Memory B cell (primary cell): ENCODE measurements around the gene MMP28.
A peak's percentile ranks its signal among the peaks of the same experiment; 100 is the strongest.

Experiments used
- ATAC-seq: fragments of 150-1000 bp; cut with Tn5 transposase; 2 replicates; pipeline ENCODE4 v1.10.0; 2021; ENCODE audit warnings: low read depth, mild to moderate bottlenecking, moderate library complexity
- DNase-seq, 2 donors: peaks; one replicate each; pipeline ENCODE4 v3.0.0; 2022; ENCODE audit warnings: low spot score in 2 of 2
- H3K27ac Mint-ChIP-seq: one replicate; pipeline ENCODE4 v1.8.0; 2022; ENCODE audit warnings: mild to moderate bottlenecking, moderate library complexity, mixed read lengths
- H3K27me3 Mint-ChIP-seq: one replicate; pipeline ENCODE4 v1.8.0; 2022; ENCODE audit warnings: mixed read lengths
- H3K36me3 Mint-ChIP-seq: one replicate; pipeline ENCODE4 v1.8.0; 2022; ENCODE audit warnings: mild to moderate bottlenecking, mixed read lengths
- H3K4me1 Mint-ChIP-seq: one replicate; pipeline ENCODE4 v1.8.0; 2022; ENCODE audit warnings: mixed read lengths
- H3K4me3 Mint-ChIP-seq: one replicate; pipeline ENCODE4 v1.8.0; 2022; ENCODE audit warnings: mild to moderate bottlenecking, moderate library complexity, mixed read lengths
- H3K9me3 Mint-ChIP-seq: one replicate; pipeline ENCODE4 v1.8.0; 2022; ENCODE audit warnings: mixed read lengths

MMP28 gene

GRCh38 chr17:35736236-35736635, 59.2 kb downstream of the MMP28 start:
- H3K4me3 Mint-ChIP-seq: no peak overlapping the region
- no peaks in the 10 kb centered on the region for H3K9me3 Mint-ChIP-seq
- DNase-seq (no peak), ATAC-seq (no peak)
- peaks cover 3% of the 10 kb centered on the region for H3K27me3 Mint-ChIP-seq
- H3K4me1 Mint-ChIP-seq: peaks cover 2% of the 10 kb centered on the region
- no peak overlapping the region for H3K27ac Mint-ChIP-seq
- no peaks in the 10 kb centered on the region for H3K36me3 Mint-ChIP-seq

GRCh38 chr17:35735036-35735805, 60.2 kb downstream of the MMP28 start:
- Mint-ChIP-seq H3K4me1 (peaks cover 10% of the 10 kb centered on the region), H3K36me3 (peaks cover 5% of the 10 kb centered on the region), H3K27me3 (peaks cover 11% of the 10 kb centered on the region), H3K9me3 (no peaks in the 10 kb centered on the region), H3K27ac (no peak overlapping the region), H3K4me3 (no peak overlapping the region)
- DNase-seq (no peak), ATAC-seq (no peak)

DNA sequence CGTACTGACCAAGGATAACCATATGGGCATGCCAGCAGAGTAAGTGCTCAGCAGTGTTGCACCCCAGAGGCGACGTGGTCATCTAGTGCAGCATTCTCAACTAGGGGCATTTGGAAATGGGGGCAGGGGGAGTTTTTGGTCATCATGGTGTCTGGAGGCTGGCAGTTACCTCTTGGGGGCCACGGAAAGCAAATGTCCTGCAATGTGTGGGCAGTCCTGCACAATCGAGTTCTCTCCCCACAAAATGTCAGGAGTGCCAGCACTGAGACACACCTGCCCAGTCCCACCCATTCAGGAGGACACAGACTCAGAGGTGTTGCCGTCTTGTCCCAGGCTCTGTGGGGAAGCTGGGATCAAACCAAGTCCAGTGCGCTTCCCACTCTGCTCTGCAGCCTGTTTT, 61.0 kb downstream of the MMP28 start:
- H3K4me1 Mint-ChIP-seq: peaks cover 12% of the 10 kb centered on the region
- H3K27me3 Mint-ChIP-seq: peaks cover 9% of the 10 kb centered on the region
- ATAC-seq (no peak), DNase-seq (no peak)
- H3K27ac Mint-ChIP-seq: no peak overlapping the region
- H3K36me3 Mint-ChIP-seq: peaks cover 5% of the 10 kb centered on the region
- H3K4me3 Mint-ChIP-seq: no peak overlapping the region
- H3K9me3 Mint-ChIP-seq: no peaks in the 10 kb centered on the region

DNA sequence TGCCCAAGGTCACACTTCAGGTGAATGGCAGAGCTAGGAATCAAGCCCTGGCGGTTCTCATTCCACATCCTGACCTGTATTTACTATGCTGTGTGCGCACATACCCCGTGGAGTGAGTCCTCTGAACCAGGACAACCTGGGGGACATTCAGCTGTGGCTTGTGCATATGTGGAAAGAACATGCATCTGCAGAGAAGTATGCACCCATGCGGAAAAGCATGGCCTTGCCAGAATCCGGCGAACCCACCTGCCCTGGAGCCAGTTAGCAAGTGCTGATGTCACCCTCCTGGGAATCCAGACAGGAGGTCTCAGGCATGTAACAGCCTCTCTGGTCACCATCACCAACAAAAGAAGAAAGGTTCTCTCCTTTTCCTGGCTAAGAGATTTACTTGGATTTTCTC, 62.1 kb downstream of the MMP28 start:
- no peak for DNase-seq
- H3K4me3 Mint-ChIP-seq: no peak overlapping the region

DNA sequence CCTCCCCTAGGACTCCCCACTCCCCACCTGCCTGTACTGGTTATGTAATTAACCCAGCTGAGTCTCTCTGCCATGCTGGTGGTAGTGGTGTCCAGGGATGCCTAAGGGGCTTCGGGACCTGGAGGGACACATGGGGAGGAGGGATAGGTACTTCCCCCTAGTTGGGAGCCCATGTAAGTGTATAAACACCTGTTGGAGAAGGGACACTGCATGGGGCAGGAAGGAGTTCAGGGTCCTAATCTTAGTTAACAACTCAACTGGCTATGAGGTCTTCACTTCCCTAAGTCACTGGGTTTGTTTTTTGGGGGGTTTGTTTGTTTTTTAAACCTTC, 62.7 kb downstream of the MMP28 start:
- no peak overlapping the region for H3K27ac Mint-ChIP-seq
- H3K4me3 Mint-ChIP-seq: no peak overlapping the region
- H3K4me1 Mint-ChIP-seq: peaks cover 12% of the 10 kb centered on the region
- no peaks in the 10 kb centered on the region for H3K9me3 Mint-ChIP-seq
- DNase-seq: no peak
- ATAC-seq: no peak
- peaks cover 9% of the 10 kb centered on the region for H3K27me3 Mint-ChIP-seq
- peaks cover 13% of the 10 kb centered on the region for H3K36me3 Mint-ChIP-seq

More for the DNA sequence above, 62.1 kb downstream of the MMP28 start:
- ATAC-seq: no peak
- Mint-ChIP-seq H3K9me3 (no peaks in the 10 kb centered on the region), H3K36me3 (peaks cover 8% of the 10 kb centered on the region), H3K27ac (no peak overlapping the region), H3K4me1 (peaks cover 12% of the 10 kb centered on the region), H3K27me3 (peaks cover 9% of the 10 kb centered on the region)

GRCh38 chr17:35731917-35732805, 63.3 kb downstream of the MMP28 start:
- peak; percentile 30 for ATAC-seq
- H3K27me3 Mint-ChIP-seq: peaks cover 9% of the 10 kb centered on the region

DNA sequence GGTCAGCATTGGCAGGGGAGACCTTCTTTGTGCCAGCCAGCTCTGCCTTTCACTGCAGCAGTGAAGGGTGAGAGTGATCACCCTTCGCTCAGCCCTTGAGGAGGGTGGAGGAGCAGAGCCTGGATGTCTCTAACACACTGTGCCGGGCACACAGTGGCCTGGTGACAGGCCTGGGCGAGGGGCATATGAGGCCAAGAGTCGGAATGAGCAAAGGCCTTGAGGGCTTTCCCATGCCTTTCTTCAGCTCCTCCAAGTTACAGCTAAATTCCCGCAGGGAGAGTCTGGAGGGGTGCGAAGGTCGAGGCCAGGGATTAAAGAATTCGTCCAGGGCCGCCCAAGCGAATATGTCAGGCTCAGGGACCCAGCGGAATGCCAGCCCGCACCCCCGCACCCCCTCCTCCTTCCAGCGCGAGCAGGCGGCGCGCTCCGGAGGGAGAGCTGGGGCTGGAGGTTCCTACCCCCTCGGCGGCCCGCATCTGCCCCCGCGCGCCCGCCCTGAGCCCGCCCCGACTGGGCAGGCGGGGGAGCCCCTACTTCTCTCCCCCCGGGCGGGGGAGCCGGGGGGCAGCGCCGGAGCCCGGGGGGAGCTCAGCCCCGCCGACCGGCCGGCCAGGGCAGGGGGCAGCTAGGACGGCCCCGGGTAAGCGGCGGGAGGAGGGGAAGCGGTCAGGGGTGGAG, 64.1 kb downstream of the MMP28 start, which contains the start of gene RASL10B:
TSS of gene RASL10B (plus strand) at position 401 of the 678 bp plus-strand sequence. CDS start 3,546 bp downstream, outside the sequence.
- Mint-ChIP-seq H3K27me3 (peaks cover 9% of the 10 kb centered on the region), H3K36me3 (peaks cover 18% of the 10 kb centered on the region), H3K9me3 (no peaks in the 10 kb centered on the region), H3K4me1 (peaks cover 14% of the 10 kb centered on the region), H3K27ac (no peak within 1 kb of the TSS), H3K4me3 (peak within 1 kb of the TSS; percentile 74)
- ATAC-seq (peak; percentile 82), DNase-seq (no peak)

More at GRCh38 chr17:35731917-35732805, 63.3 kb downstream of the MMP28 start:
- H3K36me3 Mint-ChIP-seq: peaks cover 18% of the 10 kb centered on the region
- DNase-seq: no peak
- peak overlapping the region; percentile 36 for H3K4me3 Mint-ChIP-seq
- no peaks in the 10 kb centered on the region for H3K9me3 Mint-ChIP-seq
- peaks cover 14% of the 10 kb centered on the region for H3K4me1 Mint-ChIP-seq
- H3K27ac Mint-ChIP-seq: no peak overlapping the region

DNA sequence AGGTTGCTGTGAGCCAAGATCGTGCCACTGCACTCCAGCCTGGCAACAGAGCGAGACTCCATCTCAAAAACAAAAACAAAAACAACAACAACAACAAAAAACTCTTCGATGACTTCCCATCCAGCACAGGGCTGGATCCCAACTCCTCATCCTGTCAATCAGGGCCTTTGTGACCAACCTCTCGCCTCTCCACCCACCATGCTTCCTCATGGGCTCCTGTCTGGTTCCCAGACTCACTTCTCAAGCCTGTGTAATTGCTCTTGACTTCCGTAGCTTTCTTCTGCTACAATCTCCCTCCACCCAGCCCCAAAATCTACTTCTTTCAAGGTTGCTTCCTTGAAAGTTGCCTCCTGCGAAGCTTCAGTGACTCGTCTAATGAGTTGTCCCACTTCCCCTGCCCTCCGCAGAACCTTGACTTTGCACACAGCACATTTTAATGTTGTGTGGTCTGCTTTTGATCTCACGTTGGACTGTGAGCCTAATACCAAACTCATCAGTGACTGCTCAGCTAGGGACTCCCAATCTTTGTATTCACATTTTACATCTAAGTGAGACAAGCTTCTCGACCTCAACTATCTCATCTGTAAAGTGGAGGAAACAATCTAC, 64.9 kb downstream of the MMP28 start:
- Mint-ChIP-seq H3K4me3 (peak overlapping the region; percentile 74), H3K4me1 (peaks cover 14% of the 10 kb centered on the region), H3K27ac (no peak overlapping the region), H3K27me3 (peaks cover 9% of the 10 kb centered on the region), H3K9me3 (no peaks in the 10 kb centered on the region), H3K36me3 (peaks cover 23% of the 10 kb centered on the region)
- DNase-seq (no peak), ATAC-seq (no peak)

- ATAC-seq: no peak
- peaks cover 32% of the 10 kb centered on the region for H3K36me3 Mint-ChIP-seq
- no peaks in the 10 kb centered on the region for H3K9me3 Mint-ChIP-seq
- H3K4me1 Mint-ChIP-seq: peaks cover 14% of the 10 kb centered on the region
- H3K27me3 Mint-ChIP-seq: peaks cover 9% of the 10 kb centered on the region
- no peak overlapping the region for H3K27ac Mint-ChIP-seq
- no peak overlapping the region for H3K4me3 Mint-ChIP-seq
- DNase-seq: no peak
These were observed 66.0 kb downstream of the MMP28 start for GRCh38 chr17:35729405-35729833.

GRCh38 chr17:35728551-35728950, 66.9 kb downstream of the MMP28 start:
- H3K27me3 Mint-ChIP-seq: peaks cover 9% of the 10 kb centered on the region
- H3K27ac Mint-ChIP-seq: no peak overlapping the region
- ATAC-seq: no peak
- DNase-seq: no peak
- H3K36me3 Mint-ChIP-seq: peaks cover 41% of the 10 kb centered on the region
- no peak overlapping the region for H3K4me3 Mint-ChIP-seq
- H3K9me3 Mint-ChIP-seq: no peaks in the 10 kb centered on the region
- peaks cover 14% of the 10 kb centered on the region for H3K4me1 Mint-ChIP-seq

DNA sequence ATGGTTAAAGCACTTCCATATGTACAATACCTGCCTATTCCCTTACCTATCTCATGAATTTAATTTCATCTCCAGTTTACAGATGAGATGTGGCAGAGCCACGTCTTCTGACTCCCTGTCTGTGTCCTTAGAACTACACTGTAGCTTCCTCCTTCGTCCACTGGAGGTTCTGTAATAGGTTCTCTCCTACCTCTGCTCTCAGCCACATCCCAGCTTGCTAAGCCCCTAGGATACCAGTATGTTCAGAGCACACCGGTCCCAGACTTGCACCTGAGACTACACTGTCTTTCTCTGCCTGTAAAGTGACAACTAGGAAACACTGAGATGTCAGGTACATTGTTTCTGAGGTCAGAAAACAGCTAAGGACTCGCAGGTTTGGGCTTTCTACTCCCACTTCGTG, 67.8 kb downstream of the MMP28 start:
- Mint-ChIP-seq H3K9me3 (no peaks in the 10 kb centered on the region), H3K4me1 (peaks cover 14% of the 10 kb centered on the region), H3K4me3 (no peak overlapping the region), H3K36me3 (peaks cover 47% of the 10 kb centered on the region), H3K27me3 (peaks cover 9% of the 10 kb centered on the region), H3K27ac (no peak overlapping the region)
- no peak for ATAC-seq
- no peak for DNase-seq

- Mint-ChIP-seq H3K27ac (no peak overlapping the region), H3K4me1 (peaks cover 14% of the 10 kb centered on the region), H3K36me3 (peaks cover 47% of the 10 kb centered on the region), H3K9me3 (no peaks in the 10 kb centered on the region), H3K4me3 (no peak overlapping the region), H3K27me3 (peaks cover 9% of the 10 kb centered on the region)
- no peak for DNase-seq
- ATAC-seq: no peak
These were observed 68.4 kb downstream of the MMP28 start for GRCh38 chr17:35726953-35727460.

DNA sequence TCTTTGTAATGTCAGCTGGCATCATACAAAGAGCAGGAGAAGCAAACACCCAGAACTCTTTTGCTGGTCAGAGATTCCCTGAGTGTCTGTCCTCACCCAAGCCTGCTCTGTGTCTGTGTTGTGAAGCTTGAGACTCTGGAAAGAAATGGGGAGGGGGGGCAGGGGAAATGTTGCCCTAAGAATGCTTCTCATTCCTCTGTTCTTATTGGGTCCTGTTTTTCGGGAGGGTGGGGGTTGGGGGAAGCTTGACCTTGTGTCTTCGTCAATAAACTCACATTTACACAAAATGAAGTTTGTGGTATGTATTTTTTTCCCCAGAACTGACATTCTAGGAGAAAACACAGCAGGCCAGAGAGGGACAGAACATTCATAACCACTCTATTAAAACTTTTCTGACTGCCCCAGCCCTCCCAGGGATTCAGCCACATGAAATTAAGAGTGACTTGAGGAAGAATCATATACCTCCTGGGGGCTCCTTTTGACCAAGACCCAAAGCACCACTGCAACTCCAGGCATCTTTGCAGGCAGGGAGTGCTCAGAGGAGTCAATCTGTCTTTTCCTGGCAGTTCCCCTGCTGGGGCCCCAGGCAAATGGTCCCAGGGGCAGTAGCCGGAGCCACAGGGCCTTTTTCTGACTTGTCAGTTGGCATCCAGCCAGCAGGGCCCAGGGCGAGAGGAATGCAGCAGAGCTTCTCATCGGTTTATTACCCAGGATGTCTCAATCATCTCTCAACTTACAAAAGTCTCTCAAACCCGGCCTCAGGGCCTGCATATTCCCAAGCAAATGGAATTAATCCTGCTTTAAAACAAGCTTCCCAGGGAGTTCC, 69.1 kb downstream of the MMP28 start:
- H3K27me3 Mint-ChIP-seq: peaks cover 9% of the 10 kb centered on the region
- DNase-seq: no peak
- H3K9me3 Mint-ChIP-seq: no peaks in the 10 kb centered on the region
- no peak for ATAC-seq
- H3K4me3 Mint-ChIP-seq: no peak overlapping the region
- H3K4me1 Mint-ChIP-seq: peaks cover 13% of the 10 kb centered on the region
- no peak overlapping the region for H3K27ac Mint-ChIP-seq
- peaks cover 49% of the 10 kb centered on the region for H3K36me3 Mint-ChIP-seq
